WI38 (cell line): ENCODE measurements around the gene KRT14.
"Not testable (repeated sequence)": the region's sequence is repeated elsewhere in the genome, so short reads cannot be mapped to it uniquely, and the experiment has no call there.

Experiments
- H3K4me3 ChIP-seq: 2 replicates; pipeline ENCODE4 v1.5.1; 2011; ENCODE audit warnings: low read depth, mild to moderate bottlenecking, control low read depth, low read length
- CTCF ChIP-seq: IDR thresholded peaks from 2 replicates; pipeline ENCODE4 v1.5.1; 2012; ENCODE audit warnings: low read depth, mild to moderate bottlenecking, control low read depth, low read length

Gene KRT14

GRCh38 chr17:41547921-41548843 lies 38.5 kb downstream of the KRT14 start:
- no peak for TF ChIP-seq CTCF
- peak overlapping the region; percentile 24; the same call in 1 of the 2 replicates for H3K4me3 ChIP-seq

- H3K4me3 ChIP-seq: no peak overlapping the region
- TF ChIP-seq CTCF: no peak
Observed at GRCh38 chr17:41547378-41547841, 39.3 kb downstream of the KRT14 start.

- H3K4me3 ChIP-seq: no peak overlapping the region
- no peak for TF ChIP-seq CTCF
Observed at GRCh38 chr17:41546819-41547218, 39.9 kb downstream of the KRT14 start.

- no peak for TF ChIP-seq CTCF
Observed at GRCh38 chr17:41545829-41546410, 40.8 kb downstream of the KRT14 start.

GRCh38 chr17:41544935-41545334 lies 41.8 kb downstream of the KRT14 start:
- no peak for TF ChIP-seq CTCF
- H3K4me3 ChIP-seq: no peak overlapping the region

More at GRCh38 chr17:41545829-41546410, 40.8 kb downstream of the KRT14 start:
- H3K4me3 ChIP-seq: no peak overlapping the region

GRCh38 chr17:41544491-41544892 lies 42.2 kb downstream of the KRT14 start:
- no peak for TF ChIP-seq CTCF
- no peak overlapping the region for H3K4me3 ChIP-seq

- not testable (repeated sequence) for H3K4me3 ChIP-seq
Observed at GRCh38 chr17:41542786-41543185, 43.9 kb downstream of the KRT14 start.
